Esophagus (tissue), 2 donors: ENCODE data around the gene SLIT3. TPM values are rescaled to one million over a fixed set of nuclear protein-coding genes. Genes with fewer than 3 reads are reported as not detected.
A peak's percentile ranks its signal among the peaks of the same experiment; 100 is the strongest.

Experiments
- H3K27ac ChIP-seq, 2 donors: one replicate each; pipeline ENCODE4 v1.5.1; 2013; ENCODE audit warnings: low read depth in 2 of 2, mild to moderate bottlenecking in 2 of 2, inconsistent platforms in 1 of 2, low read length in 1 of 2, moderate library complexity in 1 of 2
- H3K27me3 ChIP-seq, 2 donors: one replicate each; pipeline ENCODE4 v1.6.1; 2013; ENCODE audit warnings: low read length in 2 of 2, control low read depth in 1 of 2, mild to moderate bottlenecking in 1 of 2; ENCODE audit not compliant: insufficient read depth in 2 of 2, control insufficient read depth in 1 of 2
- H3K36me3 ChIP-seq, 2 donors: one replicate each; pipeline ENCODE4 v1.6.1; 2013; ENCODE audit warnings: low read length in 1 of 2; ENCODE audit not compliant: control insufficient read depth in 2 of 2, insufficient read depth in 2 of 2
- H3K4me1 ChIP-seq, 2 donors: one replicate each; pipeline ENCODE4 v1.6.1; 2013; ENCODE audit warnings: low read length in 1 of 2; ENCODE audit not compliant: control insufficient read depth in 2 of 2, insufficient read depth in 2 of 2
- H3K4me3 ChIP-seq, 2 donors: one replicate each; pipeline ENCODE4 v1.5.1; 2013; ENCODE audit warnings: low read length in 2 of 2, mild to moderate bottlenecking in 2 of 2, low read depth in 1 of 2, moderate library complexity in 1 of 2
- H3K9me3 ChIP-seq, 2 donors: one replicate each; pipeline ENCODE4 v1.6.1; 2013; ENCODE audit warnings: mild to moderate bottlenecking in 2 of 2, low read depth in 1 of 2, low read length in 1 of 2, moderate library complexity in 1 of 2; ENCODE audit not compliant: control insufficient read depth in 2 of 2, insufficient read depth in 1 of 2
- WGBS, 2 donors: extraction: QIAGEN DNeasy Blood & Tissue Kit; methylation state at CpG; one replicate each; pipeline ENCODE4 v1.1.7; 2013; 5-methylcytosine and 5-hydroxymethylcytosine counted together
- polyA plus RNA-seq, 2 donors: library from polyadenylated mRNA; stranded (reverse); fragments of 200-250 nt; gene quantifications; one replicate each; pipeline ENCODE4 v1.2.3, GENCODE V29; 2013
- donor health status: healthy with polysubstance abuse.
- donor health status: Bipolar disorder and iron deficiency.

SLIT3 gene
- polyA plus RNA-seq, 2 donors = 0.53 to 2.0 TPM

- Histone ChIP-seq H3K27me3 (no peaks in the 10 kb centered on the region), H3K27ac (peak overlapping the region; percentile 14 to 73), H3K4me1 (peaks cover 0 to 3% of the 10 kb centered on the region in 2 donors), H3K4me3 (no peak overlapping the region), H3K9me3 (no peaks in the 10 kb centered on the region), H3K36me3 (no peaks in the 10 kb centered on the region)
- WGBS, 2 donors = 41 to 51% methylated on average over 10 of the region's 10 CpGs
These were observed 587.9 kb downstream of the SLIT3 start for GRCh38 chr5:168713051-168713450.

DNA sequence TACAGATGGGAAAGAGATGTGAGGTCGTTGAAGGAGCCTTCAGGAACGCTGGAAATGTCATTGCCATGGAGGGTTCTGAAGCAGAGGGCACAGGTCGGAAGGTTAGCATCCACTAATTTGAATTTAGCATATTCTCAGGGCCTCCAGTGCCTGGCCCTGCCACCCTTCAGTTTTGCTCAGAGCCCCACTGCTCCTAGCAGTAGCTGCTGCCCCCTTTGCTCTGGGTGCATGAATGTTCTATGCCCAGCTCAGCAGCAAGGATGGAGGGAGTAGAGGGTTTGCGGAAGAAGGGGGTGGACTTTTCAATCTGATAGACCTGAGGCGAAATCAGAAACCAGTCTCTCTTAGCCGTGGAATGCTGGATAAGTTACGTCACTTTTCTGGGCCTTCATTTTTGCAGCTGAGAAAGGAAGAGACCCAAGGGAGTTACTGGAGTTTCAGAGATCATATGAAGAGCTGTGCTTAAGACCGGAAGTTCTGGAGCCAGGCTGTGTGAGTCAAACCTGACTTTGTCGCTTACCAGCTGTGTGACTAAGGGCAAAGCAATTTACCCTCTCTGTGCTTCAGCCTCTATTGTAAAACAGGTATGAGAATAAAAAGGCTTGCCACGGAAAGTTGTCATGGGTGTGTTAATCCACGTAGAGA lies 588.5 kb downstream of the SLIT3 start:
- no peaks in the 10 kb centered on the region for H3K27me3 ChIP-seq
- no peaks in the 10 kb centered on the region for H3K9me3 ChIP-seq
- 58 to 65% methylated on average over 11 of the region's 11 CpGs for WGBS, 2 donors
- no peak overlapping the region for H3K4me3 ChIP-seq
- peaks cover 0 to 3% of the 10 kb centered on the region in 2 donors for H3K4me1 ChIP-seq
- no peak overlapping the region for H3K27ac ChIP-seq
- H3K36me3 ChIP-seq = no peaks in the 10 kb centered on the region

DNA sequence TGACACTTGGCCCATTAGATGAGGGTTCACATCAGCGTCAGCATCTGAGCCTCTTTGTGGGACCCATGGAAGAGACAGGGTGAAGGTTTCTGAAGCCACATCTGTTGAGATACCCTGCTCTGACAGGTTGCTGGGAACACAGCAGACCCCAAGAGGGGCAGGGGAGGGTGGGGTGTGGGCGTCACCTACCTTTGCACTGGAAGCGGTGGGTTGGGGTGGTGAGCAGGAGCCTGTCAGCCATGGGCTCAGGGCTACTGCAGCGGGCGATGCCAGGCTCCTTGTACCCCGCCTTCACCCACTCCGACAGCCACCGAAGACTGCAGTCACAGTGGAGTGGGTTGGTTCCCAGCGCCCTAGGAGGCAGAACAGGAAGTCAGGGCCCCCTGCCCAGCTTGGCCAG lies 590.2 kb downstream of the SLIT3 start:
- no peaks in the 10 kb centered on the region for H3K36me3 ChIP-seq
- H3K4me1 ChIP-seq = peaks cover 0 to 3% of the 10 kb centered on the region in 2 donors
- no peaks in the 10 kb centered on the region for H3K27me3 ChIP-seq
- no peak overlapping the region for H3K27ac ChIP-seq
- H3K4me3 ChIP-seq = no peak overlapping the region
- WGBS, 2 donors = 95% methylated on average over 9 of the region's 9 CpGs
- H3K9me3 ChIP-seq = no peaks in the 10 kb centered on the region

DNA sequence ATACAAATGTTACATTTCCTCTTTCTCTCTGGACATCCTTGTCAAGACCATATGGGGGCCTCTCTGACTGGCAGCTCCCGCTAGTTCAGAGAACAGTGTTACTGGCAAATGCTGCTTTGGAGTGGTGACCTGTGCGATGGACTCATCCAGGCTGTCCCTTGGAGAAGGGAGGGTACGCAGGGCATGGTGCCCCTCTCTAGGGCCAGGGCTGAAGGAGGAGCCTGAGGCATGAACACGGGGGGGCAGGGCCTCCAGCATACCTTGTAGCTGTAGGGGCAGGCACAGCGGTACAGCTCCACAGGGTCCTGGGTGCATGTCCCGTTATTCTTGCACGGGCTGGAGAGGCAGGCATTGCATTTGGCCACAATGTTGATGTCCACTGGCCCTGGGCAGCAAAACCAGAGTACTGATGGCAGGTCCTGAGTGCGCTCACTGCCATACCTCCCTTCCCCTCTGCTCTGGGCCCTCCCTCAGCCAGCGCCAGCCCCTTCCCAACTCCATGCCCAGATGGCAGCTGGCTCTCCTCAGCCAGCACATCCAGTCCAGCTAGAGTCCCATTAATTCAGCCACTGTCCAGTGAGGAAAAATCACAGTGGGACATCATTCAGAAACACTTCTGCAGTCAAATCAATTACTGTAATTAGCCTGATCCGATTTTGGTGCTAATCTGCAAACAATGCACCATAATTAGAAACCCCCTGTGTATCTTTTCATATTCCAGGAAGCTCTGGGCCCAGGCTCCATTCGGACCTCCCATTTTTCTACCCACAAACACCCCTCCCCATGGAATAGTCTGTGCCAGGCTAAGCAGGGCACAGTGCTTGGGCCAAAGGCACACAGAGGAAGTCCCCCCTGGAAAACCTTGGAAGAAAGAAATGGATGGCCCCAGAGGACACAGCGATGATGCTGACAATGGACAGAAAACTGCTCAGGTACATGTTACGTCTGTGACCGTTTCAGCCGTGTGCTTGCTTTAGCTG lies 592.9 kb downstream of the SLIT3 start:
- peaks cover 0 to 1% of the 10 kb centered on the region in 2 donors for H3K4me1 ChIP-seq
- H3K9me3 ChIP-seq = no peaks in the 10 kb centered on the region
- H3K36me3 ChIP-seq = no peaks in the 10 kb centered on the region
- H3K4me3 ChIP-seq = no peak overlapping the region
- no peaks in the 10 kb centered on the region for H3K27me3 ChIP-seq
- no peak overlapping the region for H3K27ac ChIP-seq
- WGBS, 2 donors = 88% methylated on average over 15 of the region's 15 CpGs

DNA sequence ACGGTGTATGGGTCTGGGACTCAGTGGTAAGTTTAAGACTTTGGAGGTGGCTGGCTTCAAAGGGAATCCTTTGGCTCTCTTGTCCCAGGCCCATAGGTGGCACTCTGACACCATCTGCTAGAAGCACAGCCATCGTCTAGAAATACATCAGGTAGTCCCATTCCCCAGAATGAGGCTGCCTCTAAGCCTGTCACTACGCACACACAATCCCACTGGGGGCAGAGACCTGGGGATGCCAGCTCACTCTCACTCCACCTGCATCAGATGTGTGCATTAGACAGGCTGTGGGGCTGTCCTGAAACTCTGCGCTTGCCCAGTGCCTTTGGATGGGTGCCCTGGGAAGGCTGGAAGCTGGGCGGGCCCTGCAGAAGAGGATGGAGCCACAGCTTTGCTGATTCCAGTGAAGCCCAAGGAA lies 594.3 kb downstream of the SLIT3 start:
- no peaks in the 10 kb centered on the region for H3K9me3 ChIP-seq
- H3K4me1 ChIP-seq = no peaks in the 10 kb centered on the region
- no peak overlapping the region for H3K4me3 ChIP-seq
- 68 to 69% methylated on average over 5 of the region's 5 CpGs for WGBS, 2 donors
- no peaks in the 10 kb centered on the region for H3K27me3 ChIP-seq
- no peaks in the 10 kb centered on the region for H3K36me3 ChIP-seq
- no peak overlapping the region for H3K27ac ChIP-seq

DNA sequence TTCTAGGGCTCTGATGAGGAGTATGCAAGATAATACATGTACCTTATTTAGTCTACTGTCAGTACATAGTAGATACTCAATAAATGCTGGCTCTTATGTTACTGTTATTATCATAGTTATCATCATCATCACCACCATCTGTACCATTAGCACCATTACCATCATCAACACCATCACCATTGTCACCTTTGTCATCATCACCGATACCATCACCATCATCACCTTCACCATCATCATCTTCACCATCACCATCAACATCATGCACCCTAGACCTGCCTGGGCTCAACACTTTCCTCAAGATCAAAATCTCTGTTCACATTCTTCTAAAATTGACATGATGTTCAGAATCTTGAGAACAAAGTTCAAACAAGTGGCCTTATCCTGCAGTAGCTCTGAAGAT lies 595.6 kb downstream of the SLIT3 start:
- Histone ChIP-seq H3K4me1 (no peaks in the 10 kb centered on the region), H3K27ac (no peak overlapping the region)

DNA sequence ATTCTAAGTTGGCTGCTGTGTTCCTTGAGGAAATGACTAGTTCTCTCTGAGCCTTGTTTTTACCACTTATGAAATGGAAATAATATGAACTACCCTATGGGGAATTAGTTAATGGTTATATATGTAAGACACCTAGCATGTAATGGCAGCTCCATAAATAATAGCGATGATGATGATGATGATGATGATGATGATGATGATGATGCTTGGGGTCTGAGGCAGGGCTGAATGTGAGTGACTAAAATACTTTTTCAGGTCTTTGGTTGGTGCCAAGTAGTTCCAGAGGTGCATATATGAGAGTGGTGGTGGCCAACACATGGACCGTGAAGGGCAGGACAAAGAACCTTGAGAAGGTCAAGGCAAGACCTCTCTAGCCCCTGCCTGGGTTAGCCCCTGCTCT lies 598.4 kb downstream of the SLIT3 start:
- no peaks in the 10 kb centered on the region for H3K27me3 ChIP-seq
- no peaks in the 10 kb centered on the region for H3K36me3 ChIP-seq
- peaks cover 0 to 2% of the 10 kb centered on the region in 2 donors for H3K4me1 ChIP-seq
- H3K27ac ChIP-seq = no peak overlapping the region
- no peaks in the 10 kb centered on the region for H3K9me3 ChIP-seq
- 95% methylated on average over 2 of the region's 2 CpGs for WGBS, 2 donors
- H3K4me3 ChIP-seq = no peak overlapping the region

More for the DNA sequence above, 595.6 kb downstream of the SLIT3 start:
- Histone ChIP-seq H3K9me3 (no peaks in the 10 kb centered on the region), H3K36me3 (no peaks in the 10 kb centered on the region), H3K4me3 (no peak overlapping the region), H3K27me3 (no peaks in the 10 kb centered on the region)
- 95% methylated on average over 1 of the region's 1 CpG for whole genome bisulfite sequencing, 2 donors

- Histone ChIP-seq H3K27ac (no peak overlapping the region), H3K9me3 (no peaks in the 10 kb centered on the region), H3K36me3 (no peaks in the 10 kb centered on the region), H3K4me1 (peaks cover 0 to 2% of the 10 kb centered on the region in 2 donors), H3K27me3 (no peaks in the 10 kb centered on the region), H3K4me3 (no peak overlapping the region)
- WGBS, 2 donors = 96 to 100% methylated on average over 5 of the region's 5 CpGs
These were observed 599.3 kb downstream of the SLIT3 start for GRCh38 chr5:168701641-168702040.

- Histone ChIP-seq H3K4me1 (peaks cover 0 to 2% of the 10 kb centered on the region in 2 donors), H3K36me3 (no peaks in the 10 kb centered on the region), H3K4me3 (no peak overlapping the region), H3K27me3 (no peaks in the 10 kb centered on the region), H3K9me3 (no peaks in the 10 kb centered on the region), H3K27ac (no peak overlapping the region)
- WGBS, 2 donors = 36 to 38% methylated on average over 8 of the region's 8 CpGs
These were observed 601.9 kb downstream of the SLIT3 start for GRCh38 chr5:168699002-168699401.
